ENCODE data around the gene GPR157.

DNA sequence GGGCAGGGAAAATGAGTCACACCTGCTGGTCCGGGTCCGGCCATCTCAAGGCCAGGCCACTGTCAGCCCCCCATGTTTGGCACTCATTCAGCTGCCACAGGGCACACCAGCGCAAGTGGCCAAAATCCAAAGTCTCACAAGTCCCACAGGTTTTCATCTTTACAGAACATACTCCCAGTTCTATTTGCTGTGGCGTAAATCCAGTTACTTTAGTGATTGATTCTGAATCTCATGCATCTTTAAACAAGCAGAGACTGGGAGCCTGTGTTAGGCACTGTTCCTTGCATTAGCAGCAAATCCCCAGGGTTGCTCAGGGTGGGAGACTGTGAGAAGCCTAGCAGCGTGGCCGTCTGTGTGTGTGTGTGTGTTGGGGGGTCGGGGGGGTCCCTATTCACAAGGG, 58.4 kb downstream of the GPR157 start:
- no peak for TF ChIP-seq CTCF (IDR thresholded peaks at IDR 0.05)
- TF ChIP-seq EP300 (IDR thresholded peaks at IDR 0.05) = no peak
